Hematopoietic multipotent progenitor cell treated with erythropoietin and hydrocortisone succinate and interleukin-3 and kit ligand, for 15 days (in vitro differentiated cells): ENCODE results near the gene ABCC4.

ENCODE experiments used
- DNase-seq: peaks from one replicate; pipeline ENCODE4 v3.0.0-alpha.2; 2015; ENCODE audit warnings: low spot score

Gene ABCC4, protein sequence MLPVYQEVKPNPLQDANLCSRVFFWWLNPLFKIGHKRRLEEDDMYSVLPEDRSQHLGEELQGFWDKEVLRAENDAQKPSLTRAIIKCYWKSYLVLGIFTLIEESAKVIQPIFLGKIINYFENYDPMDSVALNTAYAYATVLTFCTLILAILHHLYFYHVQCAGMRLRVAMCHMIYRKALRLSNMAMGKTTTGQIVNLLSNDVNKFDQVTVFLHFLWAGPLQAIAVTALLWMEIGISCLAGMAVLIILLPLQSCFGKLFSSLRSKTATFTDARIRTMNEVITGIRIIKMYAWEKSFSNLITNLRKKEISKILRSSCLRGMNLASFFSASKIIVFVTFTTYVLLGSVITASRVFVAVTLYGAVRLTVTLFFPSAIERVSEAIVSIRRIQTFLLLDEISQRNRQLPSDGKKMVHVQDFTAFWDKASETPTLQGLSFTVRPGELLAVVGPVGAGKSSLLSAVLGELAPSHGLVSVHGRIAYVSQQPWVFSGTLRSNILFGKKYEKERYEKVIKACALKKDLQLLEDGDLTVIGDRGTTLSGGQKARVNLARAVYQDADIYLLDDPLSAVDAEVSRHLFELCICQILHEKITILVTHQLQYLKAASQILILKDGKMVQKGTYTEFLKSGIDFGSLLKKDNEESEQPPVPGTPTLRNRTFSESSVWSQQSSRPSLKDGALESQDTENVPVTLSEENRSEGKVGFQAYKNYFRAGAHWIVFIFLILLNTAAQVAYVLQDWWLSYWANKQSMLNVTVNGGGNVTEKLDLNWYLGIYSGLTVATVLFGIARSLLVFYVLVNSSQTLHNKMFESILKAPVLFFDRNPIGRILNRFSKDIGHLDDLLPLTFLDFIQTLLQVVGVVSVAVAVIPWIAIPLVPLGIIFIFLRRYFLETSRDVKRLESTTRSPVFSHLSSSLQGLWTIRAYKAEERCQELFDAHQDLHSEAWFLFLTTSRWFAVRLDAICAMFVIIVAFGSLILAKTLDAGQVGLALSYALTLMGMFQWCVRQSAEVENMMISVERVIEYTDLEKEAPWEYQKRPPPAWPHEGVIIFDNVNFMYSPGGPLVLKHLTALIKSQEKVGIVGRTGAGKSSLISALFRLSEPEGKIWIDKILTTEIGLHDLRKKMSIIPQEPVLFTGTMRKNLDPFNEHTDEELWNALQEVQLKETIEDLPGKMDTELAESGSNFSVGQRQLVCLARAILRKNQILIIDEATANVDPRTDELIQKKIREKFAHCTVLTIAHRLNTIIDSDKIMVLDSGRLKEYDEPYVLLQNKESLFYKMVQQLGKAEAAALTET (N-terminal part only)

DNA sequence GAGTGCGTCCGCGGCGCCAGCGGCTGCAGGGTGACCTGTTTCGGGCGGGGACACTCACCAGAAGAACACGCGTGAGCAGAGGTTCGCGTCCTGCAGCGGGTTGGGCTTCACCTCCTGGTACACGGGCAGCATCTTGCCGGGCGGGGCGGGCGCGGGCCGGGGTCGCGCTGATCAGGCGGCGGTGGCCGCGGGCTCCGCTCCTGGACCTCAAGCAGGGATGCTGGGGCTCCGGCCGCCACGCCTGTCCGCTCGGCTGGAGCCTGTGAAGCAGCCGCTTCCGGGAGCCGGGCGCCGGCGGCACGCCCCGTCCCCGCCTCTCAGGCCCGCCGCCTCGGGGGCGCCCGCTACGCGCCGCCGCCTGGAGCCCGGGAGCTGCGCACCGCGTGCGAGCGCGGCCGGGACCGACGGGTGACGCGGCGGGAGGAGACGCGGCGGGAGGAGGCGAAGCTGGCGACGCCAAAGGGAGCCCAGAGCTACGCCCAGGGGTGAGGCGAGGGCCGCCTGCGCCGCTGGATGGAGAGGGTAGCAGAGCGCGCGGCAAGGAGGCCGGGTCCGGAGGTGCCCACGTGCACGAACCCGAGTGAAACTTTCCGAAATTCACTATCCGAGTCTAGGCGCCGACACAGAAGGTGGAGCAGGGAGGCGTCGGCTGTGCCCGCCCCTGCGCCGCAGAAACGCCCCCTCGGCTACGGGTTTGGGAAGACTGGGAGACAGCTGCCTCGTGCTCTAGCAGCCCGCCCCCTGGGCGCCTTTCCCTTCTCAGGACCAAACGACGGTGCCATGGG is at the start of gene ABCC4:
TSS of gene ABCC4 (minus strand) at position 269 of the 785 bp plus-strand sequence. CDS start at position 132, 137 bp downstream.
- DNase-seq = peak; percentile 79

DNA sequence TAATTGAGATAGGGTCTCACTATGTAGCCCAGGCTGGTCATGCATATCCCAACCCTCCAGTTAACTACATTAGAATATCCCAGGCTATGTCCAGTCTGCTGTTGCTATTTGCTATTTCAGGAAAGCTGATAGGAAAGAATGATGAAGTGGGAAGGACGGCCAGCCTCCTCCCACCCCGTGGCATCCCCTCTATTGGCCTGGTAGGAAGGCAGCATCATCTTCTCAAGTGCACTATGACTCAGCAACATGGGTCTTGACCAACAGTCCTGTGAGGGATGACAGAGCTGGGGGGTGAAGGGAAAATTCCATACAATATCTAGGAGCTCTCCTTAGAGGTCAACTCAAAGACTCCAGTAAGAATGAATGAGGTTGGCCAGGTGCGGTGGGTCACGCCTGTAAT is 48.0 kb upstream of the ABCC4 start:
- DNase-seq = no peak

DNA sequence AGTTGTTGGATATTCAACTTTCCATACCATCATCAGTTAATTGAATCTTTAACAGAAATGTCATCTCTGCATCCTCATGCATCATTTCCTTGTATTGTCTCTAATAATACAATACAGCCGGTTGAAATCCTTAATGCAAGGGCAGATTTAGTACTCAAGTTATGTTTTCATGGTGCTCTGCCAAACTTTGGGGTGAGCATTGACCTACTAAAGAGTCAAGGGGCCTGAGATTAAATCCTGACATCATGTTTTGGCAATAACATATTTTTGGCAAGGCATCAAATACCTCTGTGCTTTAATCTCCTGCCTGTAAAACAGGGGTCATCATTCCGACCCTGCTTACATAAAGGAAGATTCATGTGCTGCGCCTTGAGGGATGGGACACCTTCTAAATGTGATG is 42.7 kb upstream of the ABCC4 start:
- DNase-seq = no peak

DNA sequence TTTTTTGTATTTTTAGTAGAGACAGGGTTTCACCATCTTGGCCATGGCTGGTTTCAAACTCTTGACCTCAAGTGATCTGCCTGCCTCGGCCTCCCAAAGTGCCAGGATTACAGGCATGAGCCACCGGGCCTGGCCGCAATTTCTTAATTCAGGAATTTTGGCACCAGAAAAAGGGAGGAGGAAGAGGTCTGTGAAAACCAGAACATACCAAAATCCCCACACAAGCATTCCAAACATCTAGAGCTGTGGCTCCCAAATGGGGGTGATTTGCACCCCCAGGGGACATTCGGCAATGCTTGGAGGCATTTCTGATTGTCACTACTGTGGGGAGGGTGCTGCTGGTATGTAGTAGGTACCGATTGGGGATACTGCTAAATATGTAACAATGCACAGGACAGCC is 40.2 kb upstream of the ABCC4 start:
- DNase-seq = no peak

DNA sequence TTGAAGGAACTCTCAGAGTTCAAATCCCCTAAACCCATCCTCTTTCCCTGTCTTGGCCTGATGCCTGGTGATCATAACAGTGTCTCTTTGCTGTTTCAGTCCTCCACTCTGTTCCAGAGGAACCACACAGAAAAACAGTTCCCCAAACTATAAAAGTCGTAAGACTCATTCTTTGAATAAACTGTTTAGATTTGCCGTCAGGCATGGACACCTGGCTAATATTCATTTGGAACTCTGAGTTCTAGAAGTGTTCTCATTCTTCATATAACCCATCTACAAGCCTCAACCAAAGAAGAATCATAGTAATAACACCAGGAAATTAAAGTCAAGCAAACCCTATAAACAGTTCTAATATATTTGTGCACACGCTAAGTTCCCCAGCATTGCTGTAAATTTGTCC is 37.7 kb upstream of the ABCC4 start:
- no peak for DNase-seq

DNA sequence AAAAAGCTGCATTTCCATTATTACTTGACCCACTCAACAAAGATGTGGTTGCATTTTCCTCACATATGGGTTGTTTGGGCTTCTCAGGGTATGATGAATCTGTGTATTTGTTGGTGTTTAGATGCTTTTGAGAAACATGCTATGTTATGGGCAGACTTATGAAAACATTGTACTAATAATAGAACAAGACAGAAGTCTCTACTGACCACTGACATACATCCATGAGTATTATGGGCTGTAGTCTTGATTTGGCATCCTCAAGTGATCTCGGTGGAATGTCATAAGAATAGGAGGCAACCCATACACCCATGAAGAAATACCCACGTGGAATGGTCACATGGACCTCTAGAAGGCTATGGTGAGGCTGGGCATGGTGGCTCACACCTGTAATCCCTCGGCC is 36.3 kb upstream of the ABCC4 start:
- DNase-seq = no peak

DNA sequence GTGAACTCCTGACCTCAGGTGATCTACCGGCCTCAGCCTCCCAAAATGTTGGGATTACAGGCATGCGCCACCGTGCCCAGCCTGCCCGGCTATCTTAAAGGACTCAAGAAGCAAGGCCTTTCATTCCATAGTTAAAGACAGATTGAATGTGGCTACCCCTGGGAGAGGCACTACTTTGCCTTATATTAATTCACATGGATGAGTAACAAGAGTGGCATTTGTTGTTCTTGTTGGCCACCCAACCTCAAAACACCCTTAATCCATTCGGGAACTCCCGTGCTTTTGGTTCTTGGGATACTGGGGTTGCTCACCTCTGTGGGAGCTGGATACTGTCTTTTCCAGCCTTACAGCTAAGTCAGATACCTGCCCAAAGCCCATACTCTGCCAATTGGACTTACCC is 34.4 kb upstream of the ABCC4 start:
- no peak for DNase-seq

DNA sequence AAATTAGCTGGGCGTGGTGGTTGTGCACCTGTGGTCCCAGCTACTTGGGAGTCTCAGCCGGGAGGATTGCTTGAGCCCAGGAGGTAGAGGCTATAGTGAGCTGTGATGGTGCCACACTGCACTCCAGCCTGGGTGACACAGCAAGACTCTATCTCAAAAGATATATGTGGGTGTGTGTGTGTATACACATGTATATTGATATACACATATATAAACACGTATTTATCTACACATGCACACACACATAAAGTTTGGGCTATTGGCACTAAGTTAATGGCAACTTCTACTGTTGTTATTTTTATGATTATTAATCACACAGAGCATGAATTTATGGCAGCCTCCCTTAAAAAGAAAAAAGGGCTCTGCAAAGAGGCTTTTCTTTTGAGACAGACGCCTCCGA is 27.1 kb upstream of the ABCC4 start:
- DNase-seq = peak; percentile 64

DNA sequence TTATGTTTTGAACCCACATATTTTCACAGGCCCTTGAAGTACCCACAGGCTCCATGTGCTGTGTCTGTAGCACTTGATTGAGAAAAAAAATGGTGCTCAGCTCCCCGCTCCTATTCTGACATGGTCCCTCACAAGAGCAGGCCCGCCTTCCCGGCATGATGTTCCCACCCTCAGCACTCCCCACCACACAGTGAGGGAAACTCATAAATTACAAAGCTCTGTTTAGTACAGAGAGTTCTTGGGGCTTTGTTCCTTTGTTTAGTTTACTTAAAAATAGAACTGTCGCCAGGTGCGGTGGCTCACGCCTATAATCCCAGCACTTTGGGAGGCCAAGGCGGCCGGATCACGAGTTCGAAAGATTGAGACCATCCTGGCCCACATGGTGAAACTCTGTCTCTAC is 25.9 kb upstream of the ABCC4 start:
- DNase-seq = no peak

DNA sequence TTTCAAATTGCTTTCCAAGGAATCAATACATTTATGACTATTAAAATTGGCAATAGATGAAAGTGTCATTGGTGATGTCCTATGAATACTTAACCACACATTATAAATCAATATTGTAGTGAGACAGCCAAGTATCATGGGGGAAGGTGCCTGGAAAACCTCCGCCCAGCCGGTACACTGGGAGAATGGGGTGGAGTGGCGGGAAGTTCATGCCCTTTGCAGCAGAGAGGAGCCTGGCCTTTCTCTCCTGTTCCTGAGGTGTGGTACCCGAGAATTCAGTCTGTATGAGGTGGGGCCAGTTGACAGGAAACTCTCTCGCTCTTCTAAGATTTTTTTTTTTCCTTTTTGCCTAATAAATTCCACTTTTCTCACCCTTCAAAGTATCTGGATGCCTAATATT is 25.4 kb upstream of the ABCC4 start:
- no peak for DNase-seq

DNA sequence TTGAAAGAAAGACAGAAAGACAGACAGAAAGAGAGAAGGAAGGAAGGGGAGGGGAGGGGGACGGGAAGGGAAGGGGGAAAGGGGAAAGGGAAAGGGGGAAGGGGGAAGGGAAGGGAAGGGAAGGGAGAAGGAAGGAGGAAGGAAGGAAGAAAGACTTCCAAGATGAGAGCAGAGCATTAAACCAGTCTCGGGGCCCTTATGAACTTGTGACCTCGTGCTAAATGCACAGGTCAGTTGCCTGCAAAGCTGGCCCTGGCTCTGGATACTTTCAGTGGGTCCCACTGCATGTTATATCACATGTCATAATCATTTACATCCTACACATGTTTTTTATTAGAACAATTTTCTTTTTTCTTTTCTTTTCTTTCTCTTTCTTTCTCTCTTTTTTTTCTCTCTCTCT is 24.2 kb upstream of the ABCC4 start:
- DNase-seq = no peak

DNA sequence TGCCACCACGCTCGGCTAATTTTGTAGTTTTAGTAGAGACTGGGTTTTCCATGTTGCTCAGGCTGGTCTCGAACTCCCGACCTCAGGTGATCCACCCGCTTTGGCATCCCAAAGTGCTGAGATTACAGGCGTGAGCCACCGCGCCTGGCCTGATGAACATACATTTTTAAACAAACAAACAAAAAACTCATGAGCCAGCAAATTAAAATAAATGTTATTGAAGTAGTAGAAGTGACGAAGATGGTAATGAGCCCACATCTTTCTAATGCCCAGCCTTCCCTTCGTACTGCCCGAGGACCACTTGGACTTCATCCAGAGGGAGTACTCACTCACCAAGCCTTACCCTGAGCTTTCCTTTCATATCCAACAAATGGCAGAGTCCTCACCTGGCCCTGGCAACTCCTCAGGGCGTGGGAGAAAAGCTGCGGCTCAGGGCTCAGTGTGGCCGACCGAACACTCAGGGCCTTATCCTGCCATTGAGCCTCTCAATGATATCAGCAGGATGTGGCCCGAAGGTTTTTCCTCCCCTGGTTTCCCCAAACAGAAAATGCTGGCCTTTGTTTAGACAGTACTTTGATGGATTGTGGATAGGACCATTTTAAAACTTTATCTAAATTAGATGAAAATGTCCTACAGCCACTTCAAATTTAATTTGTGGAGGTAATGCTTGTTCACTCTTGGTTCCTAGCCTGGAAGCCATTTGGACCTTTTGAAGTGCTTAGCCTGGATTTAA is 22.8 kb upstream of the ABCC4 start:
- no peak for DNase-seq

DNA sequence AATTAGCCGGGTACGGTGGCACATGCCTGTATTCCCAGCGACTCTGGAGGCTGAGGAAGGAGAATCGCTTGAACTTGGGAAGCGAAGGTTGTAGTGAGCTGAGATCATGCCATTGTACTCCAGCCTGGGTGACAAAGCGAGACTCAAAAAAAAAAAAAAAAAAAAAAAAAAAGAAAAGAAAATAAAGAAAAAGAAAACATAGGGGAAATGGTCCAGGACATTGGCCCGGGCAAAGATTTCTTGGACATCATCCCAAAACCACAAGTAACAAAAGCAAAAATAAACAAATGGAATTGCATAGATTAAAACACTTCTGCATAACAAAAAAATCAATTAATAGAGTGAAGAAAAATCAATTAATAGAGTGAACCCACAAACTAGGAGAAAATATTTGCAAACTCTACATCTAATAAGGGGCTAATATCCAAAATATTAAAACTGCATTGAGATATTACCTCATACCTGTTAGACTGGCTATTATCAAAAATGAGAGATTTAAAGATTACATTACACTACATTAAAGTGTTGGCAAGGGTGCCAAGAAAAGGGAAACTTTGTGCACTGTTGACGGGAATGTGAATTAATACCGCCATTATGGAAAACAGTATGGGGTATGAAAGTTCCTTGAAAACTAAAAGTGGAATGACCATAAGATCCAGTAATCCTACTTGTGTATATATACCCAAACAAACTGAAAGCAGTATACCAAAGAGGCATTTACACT is 18.5 kb upstream of the ABCC4 start:
- DNase-seq = no peak

DNA sequence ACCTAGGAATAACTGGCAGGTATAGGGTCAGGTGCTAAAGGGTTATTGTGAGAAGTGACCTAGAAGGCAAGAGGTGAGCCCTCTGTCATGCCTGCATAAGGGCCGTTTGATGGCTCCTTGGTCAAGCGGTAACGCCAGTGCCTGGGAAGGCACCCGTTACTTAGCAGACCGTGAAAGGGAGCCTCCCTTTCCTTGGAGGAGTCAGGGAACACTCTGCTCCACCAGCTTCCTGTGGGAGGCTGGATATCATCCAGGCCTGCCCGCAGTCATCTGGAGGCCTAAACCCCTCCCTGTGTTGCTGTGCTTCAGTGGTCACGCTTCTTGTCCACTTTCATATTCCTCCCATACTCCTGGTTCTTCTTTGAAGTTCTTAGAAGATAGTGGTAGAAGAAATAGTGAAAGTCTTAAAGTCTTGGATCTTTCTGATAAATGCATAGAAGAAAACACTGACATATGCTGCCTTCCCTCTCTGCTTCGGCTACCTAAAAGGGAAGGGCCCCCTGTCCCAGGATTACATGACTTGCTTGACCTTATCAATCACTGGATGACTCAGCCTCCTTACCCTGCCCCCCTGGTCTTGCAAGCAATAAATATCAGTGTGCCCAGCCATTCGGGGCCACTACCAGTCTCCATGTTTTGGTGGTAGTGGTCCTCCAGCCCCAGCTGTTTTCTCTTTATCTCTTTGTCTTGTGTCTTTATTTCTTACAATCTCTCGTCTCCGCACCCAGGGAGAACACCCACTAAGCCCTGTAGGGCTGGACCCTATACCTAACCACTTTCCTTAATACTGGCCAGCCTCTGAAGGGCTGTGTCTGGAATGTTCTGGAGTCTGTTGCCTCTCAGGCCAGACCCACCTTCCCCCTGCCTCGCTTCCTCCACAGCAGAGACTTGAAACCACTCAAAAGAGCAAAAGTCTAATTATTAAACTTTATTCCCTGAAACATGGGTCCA is 16.1 kb upstream of the ABCC4 start:
- DNase-seq = peak; percentile 69

DNA sequence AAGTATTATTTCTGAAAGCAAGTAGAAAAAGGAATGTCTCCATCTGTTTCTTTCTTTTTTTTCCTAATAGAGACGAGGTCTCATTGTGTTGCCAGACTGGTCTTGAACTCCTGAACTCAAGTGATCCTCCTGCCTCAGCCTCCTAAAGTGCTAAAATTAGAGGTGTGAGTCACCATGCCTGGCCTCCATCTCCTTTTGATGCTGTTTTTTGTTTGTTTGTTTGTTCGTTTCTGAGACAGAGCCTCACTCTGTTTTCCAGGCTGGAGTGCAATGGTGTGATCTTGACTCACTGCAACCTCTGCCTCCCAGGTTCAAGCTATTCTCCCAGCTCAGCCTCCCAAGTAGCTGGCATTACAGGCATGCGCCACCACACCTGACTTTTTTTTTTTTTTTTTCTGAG is 14.5 kb upstream of the ABCC4 start:
- DNase-seq = no peak

DNA sequence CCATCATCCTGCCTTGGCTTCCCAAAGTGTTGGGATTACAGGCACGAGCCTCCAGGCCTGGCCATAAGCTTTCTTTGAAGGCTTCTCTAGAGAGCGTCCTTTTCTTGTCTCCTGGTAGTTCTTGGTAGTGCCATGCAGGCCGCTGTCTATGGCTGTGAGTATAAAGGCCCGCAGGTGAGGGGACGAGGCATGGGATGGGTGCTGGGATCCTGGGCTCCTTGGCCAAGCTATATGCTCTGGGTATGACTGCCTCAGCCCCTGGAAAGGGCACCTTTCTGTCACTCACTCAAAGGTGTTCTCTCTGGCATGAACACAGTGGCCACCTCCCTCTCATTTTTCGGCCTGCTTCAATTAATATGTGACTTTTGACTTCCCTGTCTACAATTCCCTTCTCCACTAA is 6.3 kb upstream of the ABCC4 start:
- DNase-seq = no peak

DNA sequence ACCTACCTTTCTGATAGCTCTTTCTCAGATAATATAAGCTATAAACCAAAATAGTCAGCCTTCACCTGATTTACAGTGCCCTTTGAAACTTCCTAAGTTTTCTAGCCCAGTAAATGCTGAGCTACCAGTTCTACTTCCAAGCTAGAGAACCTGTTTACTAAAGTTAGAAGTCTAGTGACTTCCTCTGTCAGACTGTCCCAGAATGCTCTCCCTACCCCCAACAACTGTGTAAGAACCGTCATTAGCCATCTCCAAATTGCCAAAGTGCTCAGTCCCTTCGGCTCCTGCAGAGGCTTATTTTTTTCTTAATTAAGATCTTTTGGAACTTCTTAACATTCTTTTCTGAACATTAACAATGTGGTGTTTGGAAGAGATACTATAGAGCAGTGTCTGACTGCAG is 3.2 kb upstream of the ABCC4 start:
- DNase-seq = no peak

DNA sequence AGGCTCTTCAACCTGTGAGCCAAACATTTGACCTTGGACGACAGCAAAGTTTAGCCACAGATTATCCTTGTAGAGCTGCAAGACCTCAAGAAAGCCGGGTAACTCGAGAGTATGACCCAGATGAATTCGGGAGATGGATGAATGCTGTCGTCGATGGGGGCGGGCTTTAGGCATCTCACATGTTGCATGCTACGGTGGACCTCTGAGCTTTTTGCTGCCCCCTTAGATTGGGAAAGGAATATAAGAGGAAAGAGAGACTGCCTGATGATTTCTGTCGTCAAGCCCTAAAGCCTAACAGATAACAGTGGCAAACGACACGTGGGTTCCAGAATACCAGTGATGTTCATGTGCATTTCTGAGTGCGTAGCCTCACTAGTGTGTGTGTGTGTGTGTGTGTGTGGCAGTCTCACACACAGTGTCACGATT is 730 bp upstream of the ABCC4 start:
- DNase-seq = peak; percentile 60

DNA sequence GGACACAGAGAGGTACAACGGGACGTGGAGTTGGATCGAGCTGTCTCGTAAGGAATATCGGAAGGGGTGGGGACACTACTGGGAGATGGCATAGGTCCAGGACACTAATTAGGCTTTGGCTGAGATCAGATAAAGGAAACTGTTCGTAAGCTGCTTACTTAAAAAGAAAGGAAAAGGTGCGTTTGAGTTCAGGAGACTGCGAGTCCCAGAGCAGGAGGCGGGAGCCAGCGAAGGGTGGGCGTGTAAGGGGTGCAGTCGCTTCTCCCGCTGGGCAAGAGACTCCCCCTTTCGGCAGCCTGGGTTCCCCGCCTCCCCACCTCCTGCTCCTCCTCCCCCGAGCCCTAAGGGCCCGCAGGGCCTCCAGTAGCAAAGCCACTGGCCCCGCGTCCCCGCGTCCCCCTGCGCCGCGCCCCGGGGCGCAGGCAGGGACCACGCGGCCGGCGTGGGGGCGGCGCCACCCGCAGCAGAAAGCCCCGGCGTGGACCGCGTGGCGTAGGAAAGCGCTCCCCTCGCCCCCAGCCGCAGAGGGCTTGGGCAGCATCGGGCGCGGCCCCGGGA is 547 bp downstream of the ABCC4 start:
- DNase-seq = peak; percentile 79
